GM19025 (cell line): ENCODE data around the gene SMYD1.

ENCODE experiments used
- ATAC-seq: cut with Tn5 transposase; IDR thresholded peaks from one replicate; pipeline ENCODE4 v1.9.1; 2021; ENCODE audit warnings: mild to moderate bottlenecking, low read depth, moderate library complexity; ENCODE audit not compliant: unreplicated experiment

The SMYD1 gene

DNA sequence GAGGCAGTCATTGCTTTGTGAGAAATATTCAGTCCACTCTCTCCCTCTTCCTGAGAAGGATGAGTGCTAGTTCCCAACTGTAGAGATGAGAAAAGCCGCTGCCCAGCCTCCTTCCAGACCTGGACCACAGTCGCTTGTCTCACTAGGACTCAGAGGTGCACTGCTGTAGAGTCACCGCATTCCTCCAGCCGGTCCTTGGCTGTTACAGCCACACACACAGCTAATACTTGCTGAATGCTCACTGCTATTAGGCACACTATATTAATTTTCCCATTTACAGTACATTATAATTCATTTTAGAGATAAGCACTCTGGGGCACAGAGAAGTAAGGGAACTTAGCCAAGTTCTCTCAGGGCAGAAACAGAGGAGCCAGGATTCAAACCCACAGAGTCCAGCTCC lies 70.2 kb downstream of the SMYD1 start:
- no peak for ATAC-seq

DNA sequence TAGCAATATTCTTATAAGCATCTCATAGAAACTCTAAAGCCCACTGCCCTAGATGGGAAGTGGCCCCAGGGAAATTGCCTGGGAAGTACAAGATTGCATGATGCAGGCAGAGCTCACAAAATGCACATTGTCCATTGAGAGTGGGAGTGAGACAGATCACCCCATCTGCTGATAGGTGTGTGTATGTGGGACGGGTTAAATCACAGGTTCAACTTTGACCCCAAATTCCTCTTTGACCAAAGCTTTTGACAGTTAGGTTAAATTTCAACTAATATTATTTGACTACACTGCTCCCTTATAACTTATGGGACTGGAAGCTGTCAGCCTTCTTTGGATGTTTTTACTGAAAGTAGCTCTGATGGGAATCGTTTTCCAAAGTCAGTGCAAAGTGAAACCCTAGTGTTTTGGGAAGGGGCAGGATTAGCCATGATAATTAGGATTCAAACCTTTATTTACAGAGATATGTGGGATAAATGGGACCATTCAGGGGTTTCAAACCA lies 71.6 kb downstream of the SMYD1 start:
- no peak for ATAC-seq

DNA sequence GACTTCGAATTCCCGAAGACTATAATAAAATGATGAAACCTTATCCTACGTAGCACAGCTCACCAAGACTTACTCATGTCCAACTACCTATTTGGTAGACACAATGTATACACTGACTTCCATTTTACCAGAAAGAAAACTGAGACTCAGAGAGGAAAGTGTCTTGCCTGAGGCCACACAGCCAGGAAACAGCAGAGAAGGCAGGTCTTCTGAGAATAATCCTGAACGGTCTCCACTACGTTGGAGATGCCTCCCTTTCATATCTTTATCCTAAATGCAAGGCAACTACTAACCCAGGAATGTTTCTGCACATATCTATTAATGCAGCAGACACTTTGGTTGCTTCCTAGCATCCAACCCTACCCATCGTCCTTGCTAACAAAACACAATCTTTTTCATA lies 72.2 kb downstream of the SMYD1 start:
- ATAC-seq: no peak

DNA sequence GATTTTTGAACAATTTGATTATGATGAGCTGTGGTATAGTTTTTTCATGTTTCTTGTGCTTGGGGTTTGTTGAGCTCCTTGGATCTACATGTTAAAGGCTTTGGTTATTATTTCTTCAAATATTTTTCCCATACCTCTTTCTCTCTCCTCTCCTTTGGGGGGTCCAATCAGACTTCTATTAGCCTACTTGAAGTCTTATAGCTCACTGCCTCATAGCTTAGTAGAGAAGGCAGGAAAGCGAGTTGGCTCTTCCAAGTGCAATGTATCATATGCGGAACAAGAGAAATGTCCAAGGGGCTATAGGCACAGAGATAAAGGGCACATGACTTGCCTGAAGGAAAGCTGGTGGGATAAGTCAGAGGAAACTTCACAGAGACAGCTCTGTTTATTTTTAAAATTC lies 74.3 kb downstream of the SMYD1 start:
- no peak for ATAC-seq

DNA sequence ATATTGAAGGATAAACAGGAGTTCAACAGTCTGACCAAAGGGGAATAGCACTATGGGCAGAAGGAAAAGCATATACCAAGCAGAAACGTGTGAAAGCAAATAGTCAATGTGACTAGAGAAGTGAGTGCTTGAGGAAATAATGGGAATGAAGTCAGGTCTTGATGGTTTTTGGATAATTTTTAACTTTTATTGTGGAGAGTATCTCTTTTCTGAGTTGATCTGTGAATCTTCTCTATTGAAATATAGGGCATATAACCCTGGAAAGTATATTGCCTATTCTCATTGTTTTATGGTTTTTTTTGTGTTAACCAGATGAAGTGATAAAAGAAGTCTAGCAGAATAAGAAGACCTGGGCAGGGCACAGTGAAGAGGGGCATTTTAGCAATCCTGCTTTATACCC lies 76.6 kb downstream of the SMYD1 start:
- ATAC-seq: no peak

DNA sequence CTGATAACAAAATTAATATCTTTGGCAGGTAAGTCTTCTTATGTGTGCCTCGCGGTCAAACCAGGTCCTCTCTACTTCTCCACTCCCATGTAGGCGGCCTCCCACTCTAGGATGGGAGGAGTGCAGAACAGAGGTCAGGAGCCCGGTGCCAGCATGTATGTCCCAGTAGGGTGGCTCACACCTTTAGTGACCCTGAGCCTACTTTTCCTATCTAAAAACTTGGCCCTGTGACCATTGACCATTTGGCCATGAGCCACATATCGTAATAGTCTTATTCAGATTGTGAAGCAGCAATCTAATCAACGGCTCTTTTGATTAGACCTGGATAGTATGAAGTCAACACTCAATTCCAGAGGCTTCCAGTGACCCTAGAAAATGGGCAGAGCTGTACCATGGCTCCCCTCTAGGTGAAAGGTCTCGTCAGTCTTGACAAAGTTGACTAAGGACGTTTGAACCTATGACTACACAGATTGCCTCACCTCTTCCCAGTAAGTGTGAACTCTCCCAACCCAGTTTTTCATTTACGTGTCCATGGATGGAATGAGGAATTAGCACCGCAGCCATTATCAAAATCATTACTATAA lies 77.4 kb downstream of the SMYD1 start:
- no peak for ATAC-seq

DNA sequence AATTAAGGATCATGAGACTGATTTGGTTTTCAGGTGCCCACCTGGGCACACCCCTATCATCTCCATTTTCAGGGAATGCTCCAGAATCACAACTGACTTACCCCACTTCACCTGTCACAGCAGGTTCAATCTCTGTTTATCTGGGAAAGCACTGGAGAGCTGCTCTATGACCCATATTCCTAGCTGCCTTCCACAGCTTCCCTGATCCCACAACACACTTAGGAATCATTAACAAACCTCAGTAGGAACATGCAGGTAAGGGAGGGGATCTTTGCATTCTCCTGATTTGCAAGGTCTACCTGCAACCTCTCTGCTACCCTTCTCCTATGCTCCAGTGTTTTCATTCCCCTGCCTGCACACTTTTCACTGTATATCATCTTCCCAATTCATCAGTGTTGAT lies 79.0 kb downstream of the SMYD1 start:
- ATAC-seq: no peak

DNA sequence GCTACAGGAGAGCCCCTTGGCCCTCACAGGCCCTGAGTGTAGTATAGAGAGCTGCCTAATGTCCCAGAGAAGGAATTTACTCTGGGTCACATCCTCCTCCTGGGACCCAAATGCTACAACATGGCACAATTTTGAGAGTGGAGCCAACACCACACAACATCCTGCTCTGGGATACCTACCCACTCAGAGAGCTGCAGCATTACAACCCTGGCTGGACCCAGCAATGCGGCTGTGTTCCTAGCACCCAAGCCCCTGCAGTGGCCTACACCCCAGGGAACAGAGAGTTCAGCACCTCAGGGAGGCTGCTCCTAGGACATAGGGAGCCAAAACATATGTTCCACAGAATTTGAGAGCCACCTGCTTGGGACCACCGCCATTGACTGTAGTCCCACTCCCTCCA lies 79.5 kb downstream of the SMYD1 start:
- ATAC-seq: no peak

DNA sequence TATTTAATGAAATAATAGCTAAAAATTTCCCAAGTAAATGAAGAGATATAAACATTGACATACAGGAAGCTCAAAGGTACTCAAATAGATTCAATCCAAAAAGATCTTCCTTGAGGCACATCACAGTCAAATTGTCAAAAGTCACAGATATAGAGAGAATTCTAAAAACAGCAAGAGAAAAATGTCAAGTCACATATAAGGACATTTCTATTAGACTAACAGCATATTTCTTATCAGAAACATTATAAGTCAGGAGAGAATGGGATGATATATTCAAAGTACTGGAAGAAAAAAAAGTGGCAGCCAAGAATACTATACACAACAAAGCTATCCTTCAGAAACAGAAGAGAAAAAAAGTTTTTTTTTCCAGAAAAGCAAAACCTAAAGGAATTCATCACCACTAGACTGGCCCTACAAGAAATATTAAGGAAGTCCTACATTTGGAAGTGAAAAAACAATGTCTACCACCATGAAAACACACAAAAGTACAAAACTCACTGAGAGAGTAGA lies 81.4 kb downstream of the SMYD1 start:
- no peak for ATAC-seq

DNA sequence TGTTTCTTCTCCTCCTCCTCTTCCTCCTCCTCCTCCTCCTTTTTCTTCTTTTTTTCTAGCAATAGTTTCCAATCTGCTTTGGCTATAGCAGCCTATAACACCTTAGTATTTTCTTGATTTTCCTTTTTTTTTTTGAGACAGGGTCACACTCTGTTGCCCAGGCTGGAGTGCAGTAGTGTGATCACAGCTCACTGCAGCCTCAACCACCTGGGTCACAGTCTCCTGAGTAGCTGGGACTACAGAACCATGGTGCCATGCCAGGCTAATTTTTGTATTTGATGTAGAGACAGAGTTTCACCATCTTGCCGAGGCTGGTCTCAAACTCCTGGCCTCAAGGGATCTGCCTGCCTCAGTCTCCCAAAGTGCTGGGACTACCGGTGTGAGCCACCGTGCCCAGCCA lies 91.9 kb downstream of the SMYD1 start:
- ATAC-seq: no peak

DNA sequence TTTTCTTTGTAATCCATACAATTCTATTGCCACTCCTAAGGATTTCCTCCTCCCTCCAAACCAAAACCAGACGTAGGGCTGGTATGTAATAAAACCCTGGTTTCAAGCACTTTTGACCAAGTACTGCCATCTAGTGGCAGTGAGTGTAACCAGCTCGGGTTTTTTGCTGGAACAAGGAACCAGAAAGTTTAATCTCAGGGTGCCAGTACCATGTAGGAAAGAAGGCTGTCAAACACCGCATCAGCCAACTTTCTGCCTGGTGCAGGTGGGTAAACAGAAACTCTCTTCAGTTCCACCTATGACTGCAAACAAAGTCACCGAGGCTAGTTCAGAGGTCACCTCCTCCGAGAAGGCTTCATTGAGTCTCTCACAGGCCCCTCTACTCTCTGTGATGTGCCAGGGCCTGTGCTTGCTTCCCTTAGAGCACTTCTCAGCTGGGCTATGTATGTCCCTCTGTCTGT lies 92.4 kb downstream of the SMYD1 start:
- ATAC-seq: no peak

DNA sequence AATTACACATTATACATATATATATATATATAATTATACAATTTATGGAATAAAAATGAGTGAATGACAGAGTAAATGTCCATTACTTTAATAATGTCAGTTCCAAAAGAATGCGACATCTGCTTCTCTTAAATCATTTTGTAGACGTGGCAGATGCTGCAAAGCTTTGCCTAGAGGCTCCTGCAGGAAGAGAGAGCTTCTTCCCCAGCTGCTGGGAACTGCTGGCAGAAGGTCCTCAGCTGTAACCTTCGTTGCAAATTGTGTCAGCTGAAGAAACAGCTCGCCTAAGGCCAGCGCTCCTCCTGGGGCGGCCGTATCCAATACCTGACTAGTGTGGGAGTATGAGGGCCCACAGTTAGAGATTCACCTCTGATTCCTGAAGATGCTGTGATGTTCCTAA lies 92.9 kb downstream of the SMYD1 start:
- no peak for ATAC-seq

DNA sequence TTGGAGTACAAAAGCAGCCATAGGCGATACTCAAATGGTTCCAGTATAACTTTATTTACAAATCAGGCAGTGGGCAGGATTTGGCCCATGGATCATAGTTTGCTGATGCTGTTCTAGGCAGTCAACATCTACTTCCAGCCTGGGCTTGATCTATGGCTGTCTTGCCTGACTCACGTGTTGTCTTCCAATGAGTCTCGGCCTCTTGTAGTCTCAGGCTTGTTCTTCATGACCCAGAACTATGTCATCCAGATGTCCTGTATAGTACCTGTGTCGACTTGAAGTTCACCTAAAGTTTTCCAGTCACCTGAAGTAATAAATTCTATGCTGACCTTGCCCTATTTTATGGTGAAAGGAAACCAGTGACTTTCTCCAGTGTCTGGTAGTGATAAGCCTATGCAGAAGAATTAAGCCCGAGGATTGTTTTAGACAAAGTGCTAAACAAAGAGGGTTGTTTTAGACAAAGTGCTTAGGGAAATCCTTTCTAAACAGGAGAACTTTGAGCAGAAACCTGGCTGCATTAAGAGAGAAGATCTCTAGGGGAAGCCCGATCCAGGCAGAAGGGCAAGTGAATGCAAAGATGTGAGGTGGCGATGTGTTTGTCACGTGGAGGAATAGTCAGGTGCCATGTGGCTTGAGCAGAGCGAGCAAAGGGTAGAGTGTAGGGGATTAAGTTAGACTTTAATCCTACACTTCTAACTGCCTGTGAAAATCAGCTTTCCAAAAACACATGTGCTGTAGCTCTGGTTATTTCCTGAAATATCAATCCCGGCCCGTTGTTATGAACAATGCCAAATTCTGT lies 94.0 kb downstream of the SMYD1 start:
- ATAC-seq: no peak
